ENCODE results near the gene PVALEF. TPM values are rescaled to one million over a fixed set of nuclear protein-coding genes. Genes with fewer than 3 reads are reported as not detected.

PVALEF gene
- total RNA-seq, 4 donors from 2014 or later: not detected

DNA sequence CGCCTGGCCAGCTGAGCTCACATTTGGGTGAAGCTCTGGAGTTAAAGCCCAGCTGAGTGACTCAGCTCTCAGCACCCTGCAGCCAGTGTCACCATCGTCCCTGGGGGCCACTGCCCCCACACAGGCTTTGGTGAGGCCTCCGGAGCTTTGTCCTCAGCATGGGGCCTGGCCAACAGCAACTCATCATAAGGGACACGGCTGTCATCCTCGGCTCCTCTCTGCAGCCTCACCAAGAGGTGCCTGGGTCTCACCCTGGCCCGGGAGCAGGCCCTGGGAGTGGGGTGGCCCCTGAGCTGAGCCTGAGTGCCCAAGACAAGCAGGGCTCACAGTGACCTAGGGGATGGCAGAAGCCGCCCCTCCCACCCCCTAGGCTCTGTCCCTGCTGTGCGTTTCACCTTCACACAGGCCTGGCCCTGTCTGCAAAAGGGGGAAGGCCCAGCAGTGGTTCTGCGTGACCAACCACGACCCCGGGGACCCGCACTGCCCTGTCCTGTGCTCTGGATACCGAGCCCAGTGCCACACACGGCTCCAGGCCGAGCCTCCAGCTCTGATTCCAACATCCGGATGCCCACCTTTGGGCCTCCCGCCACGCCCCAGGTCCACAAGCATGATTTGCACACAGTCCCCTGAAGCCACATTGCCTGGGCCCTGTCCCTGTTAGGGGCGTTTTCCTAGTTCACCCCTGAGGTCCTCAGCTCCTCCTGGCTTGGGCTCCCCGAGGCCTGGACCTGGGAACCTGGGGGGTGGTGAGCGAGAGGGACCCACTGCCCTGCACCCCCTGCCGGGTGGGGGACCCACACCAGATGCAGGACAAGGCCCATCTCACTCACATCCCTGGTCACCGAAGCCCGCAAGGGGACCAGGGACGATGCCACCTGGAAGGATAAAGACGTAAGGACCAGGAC, 22.5 kb downstream of the PVALEF start:
- no peak for ATAC-seq
- no peak for TF ChIP-seq POLR2A (IDR thresholded peaks at IDR 0.05)
- TF ChIP-seq CTCF (IDR thresholded peaks at IDR 0.05): no peak
- TF ChIP-seq POLR2AphosphoS5 (IDR thresholded peaks at IDR 0.05): no peak
- TF ChIP-seq EP300 (IDR thresholded peaks at IDR 0.05): no peak
- 87% methylated on average over 5 of the region's 26 CpGs; no CpG with 5 or more reads in 1 of the 2 donors for WGBS, 2 donors (ENCODE audit: low coverage in 1 of 2)

GRCh38 chr17:81188491-81188840, 23.2 kb downstream of the PVALEF start:
- H3K4me3 ChIP-seq: no peak overlapping the region
- H3K27me3 ChIP-seq: peaks cover 12% of the 10 kb centered on the region
- H3K36me3 ChIP-seq: peaks cover 0 to 41% of the 10 kb centered on the region in 2 donors
- TF ChIP-seq EP300 (IDR thresholded peaks at IDR 0.05) (no peak), POLR2AphosphoS5 (IDR thresholded peaks at IDR 0.05) (no peak), POLR2A (IDR thresholded peaks at IDR 0.05) (no peak), CTCF (IDR thresholded peaks at IDR 0.05) (no peak)
- no peak for ATAC-seq
- H3K4me1 ChIP-seq: no peaks in the 10 kb centered on the region
- no peaks in the 10 kb centered on the region for H3K9me3 ChIP-seq
- no peak overlapping the region for H3K27ac ChIP-seq
- 100% methylated on average over 1 of the region's 12 CpGs; no CpG with 5 or more reads in 1 of the 2 donors for WGBS, 2 donors (ENCODE audit: low coverage in 1 of 2)

More for the DNA sequence above, 22.5 kb downstream of the PVALEF start:
- H3K9me3 ChIP-seq: no peaks in the 10 kb centered on the region
- no peak overlapping the region for H3K4me3 ChIP-seq
- peaks cover 18% of the 10 kb centered on the region for H3K27me3 ChIP-seq
- peaks cover 0 to 36% of the 10 kb centered on the region in 2 donors for H3K36me3 ChIP-seq
- H3K4me1 ChIP-seq: no peaks in the 10 kb centered on the region
- H3K27ac ChIP-seq: no peak overlapping the region

GRCh38 chr17:81189016-81189415, 23.7 kb downstream of the PVALEF start:
- no peak for ATAC-seq
- H3K36me3 ChIP-seq: peaks cover 0 to 41% of the 10 kb centered on the region in 2 donors
- WGBS, 2 donors (ENCODE audit: low coverage in 1 of 2): no CpG with 5 or more reads among the region's 7 CpGs

DNA sequence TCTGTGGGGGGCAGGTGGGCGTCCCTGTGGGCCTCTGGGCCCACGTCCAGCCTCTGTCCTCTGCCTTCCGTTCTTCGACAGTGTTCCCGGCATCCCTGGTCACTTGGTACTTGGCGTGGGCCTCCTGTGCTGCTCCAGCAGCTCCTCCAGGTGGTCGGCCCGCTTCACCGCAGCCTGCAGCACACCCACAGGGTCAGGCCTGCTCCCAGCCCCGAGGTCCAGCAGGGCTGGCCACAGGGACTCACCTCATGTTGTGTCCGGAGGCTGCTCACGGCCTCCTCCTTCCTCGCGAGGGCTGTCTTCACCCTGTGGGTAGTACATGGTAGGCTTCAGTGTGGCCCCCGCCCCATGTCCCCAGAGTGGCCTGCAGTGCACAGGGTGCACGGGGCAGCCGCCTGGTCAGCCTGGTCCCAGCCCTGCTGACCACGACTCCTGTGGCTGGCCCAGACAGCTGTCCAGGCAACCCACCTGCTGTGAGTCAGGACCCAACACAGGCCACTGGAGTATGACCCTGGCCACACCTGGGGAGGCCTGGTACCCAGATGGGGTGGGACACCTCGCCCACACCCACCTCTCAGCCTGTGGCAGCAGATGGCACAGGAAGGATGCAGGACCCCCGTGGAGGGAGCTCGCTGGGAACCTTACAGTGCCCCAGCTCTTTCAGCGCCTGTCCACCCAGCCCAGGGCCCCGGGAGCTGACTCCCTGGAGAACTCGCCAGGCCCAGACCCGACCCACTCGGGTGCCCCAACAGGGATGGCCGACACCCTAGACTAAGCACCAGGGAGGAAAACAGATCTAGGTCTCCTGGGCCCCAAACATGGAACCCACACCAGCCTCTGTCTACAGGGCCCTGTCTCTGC, 24.6 kb downstream of the PVALEF start:
- Histone ChIP-seq H3K27ac (no peak overlapping the region), H3K36me3 (peaks cover 0 to 49% of the 10 kb centered on the region in 2 donors), H3K4me1 (no peaks in the 10 kb centered on the region), H3K4me3 (no peak overlapping the region), H3K9me3 (no peaks in the 10 kb centered on the region), H3K27me3 (no peaks in the 10 kb centered on the region)
- no peak for ATAC-seq
- TF ChIP-seq POLR2AphosphoS5 (IDR thresholded peaks at IDR 0.05) (no peak), EP300 (IDR thresholded peaks at IDR 0.05) (no peak), CTCF (IDR thresholded peaks at IDR 0.05) (peak in 1 of 4 experiments; percentile 32), POLR2A (IDR thresholded peaks at IDR 0.05) (no peak)
- WGBS, 2 donors (ENCODE audit: low coverage in 1 of 2): 40 to 84% methylated on average over 1 to 10 of the region's 27 CpGs

More at GRCh38 chr17:81189016-81189415, 23.7 kb downstream of the PVALEF start:
- TF ChIP-seq CTCF (IDR thresholded peaks at IDR 0.05) (no peak), EP300 (IDR thresholded peaks at IDR 0.05) (no peak), POLR2A (IDR thresholded peaks at IDR 0.05) (no peak), POLR2AphosphoS5 (IDR thresholded peaks at IDR 0.05) (no peak)
- H3K27ac ChIP-seq: no peak overlapping the region
- H3K27me3 ChIP-seq: peaks cover 6% of the 10 kb centered on the region
- H3K4me1 ChIP-seq: no peaks in the 10 kb centered on the region
- H3K9me3 ChIP-seq: no peaks in the 10 kb centered on the region
- H3K4me3 ChIP-seq: no peak overlapping the region

All from gastroesophageal sphincter (tissue), 4 donors.